ENCODE measurements around the gene FEN1. TPM values are rescaled to one million over a fixed set of nuclear protein-coding genes. Genes with fewer than 3 reads are reported as not detected.

The FEN1 gene
- polyA plus RNA-seq, 3 donors, result 3.5 to 6.4 (median 4.3) TPM

DNA sequence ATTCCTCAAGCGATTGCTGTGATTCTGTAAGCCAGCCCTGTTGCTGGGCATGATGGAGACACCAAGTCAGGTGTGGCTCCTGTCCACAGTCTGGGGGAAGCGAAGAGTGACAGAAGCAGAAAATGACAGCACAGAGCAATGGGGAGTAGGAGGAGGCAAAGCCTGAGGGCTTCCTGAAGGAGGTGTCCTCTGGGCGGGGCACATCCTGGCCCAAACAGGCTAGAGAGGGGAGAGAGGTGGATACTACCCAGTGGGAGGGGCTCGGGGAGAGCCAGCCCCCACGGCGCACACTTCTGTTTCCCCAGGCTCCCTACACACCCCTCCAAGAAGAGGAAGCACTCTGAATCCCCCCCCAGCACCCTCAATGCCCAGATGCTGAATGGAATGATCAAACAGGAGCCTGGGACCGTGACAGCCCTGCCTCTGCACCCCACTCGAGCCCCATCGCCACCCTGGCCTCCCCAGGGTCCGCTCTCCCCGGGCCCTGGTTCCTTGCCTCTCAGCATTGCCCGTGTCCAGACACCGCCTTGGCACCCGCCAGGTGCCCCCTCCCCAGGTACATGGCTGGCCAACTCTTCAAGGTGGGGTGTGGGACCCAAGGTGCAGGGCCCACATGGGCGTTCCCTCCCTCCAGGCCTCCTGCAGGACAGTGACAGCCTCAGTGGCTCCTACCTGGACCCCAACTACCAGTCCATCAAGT is 21.4 kb upstream of the FEN1 start:
- peaks cover 14% of the 10 kb centered on the region in 2 donors for H3K4me1 ChIP-seq (ENCODE audit: control insufficient read depth in 1 of 2, insufficient read depth in 2 of 2, low read length in 2 of 2)
- no peaks in the 10 kb centered on the region for H3K9me3 ChIP-seq (replicated peaks in 1 of 2; ENCODE audit: control insufficient read depth in 1 of 2, insufficient read depth in 1 of 2, low read length in 2 of 2)
- Mint-ChIP-seq H3K4me1 (peaks cover 16% of the 10 kb centered on the region), H3K4me3 (no peak overlapping the region), H3K9me3 (no peaks in the 10 kb centered on the region), H3K27ac (peak overlapping the region in 1 of 7 donors; percentile 15), H3K36me3 (no peaks in the 10 kb centered on the region), H3K27me3 (ENCODE audit: low read depth in 3 of 3) (peaks cover 3 to 7% (median 6%) of the 10 kb centered on the region in 3 donors)
- H3K27ac ChIP-seq (ENCODE audit: low read depth in 1 of 2, low read length in 2 of 2), result no peak overlapping the region
- no peak overlapping the region for H3K4me3 ChIP-seq (replicated peaks in 1 of 3; ENCODE audit: low read depth in 2 of 3, low read length in 3 of 3)
- H3K4me2 ChIP-seq (replicated peaks; ENCODE audit: extremely low read depth, low read length, poor library complexity, severe bottlenecking), result no peak overlapping the region
- H2AFZ ChIP-seq (ENCODE audit: insufficient read depth, low read depth, low read length, poor library complexity, severe bottlenecking), result peak overlapping the region; percentile 29
- DNase-seq, result no peak
- intact Hi-C loops (cut with micrococcal nuclease), result no loop called here
- TF ChIP-seq, protein P1, sequence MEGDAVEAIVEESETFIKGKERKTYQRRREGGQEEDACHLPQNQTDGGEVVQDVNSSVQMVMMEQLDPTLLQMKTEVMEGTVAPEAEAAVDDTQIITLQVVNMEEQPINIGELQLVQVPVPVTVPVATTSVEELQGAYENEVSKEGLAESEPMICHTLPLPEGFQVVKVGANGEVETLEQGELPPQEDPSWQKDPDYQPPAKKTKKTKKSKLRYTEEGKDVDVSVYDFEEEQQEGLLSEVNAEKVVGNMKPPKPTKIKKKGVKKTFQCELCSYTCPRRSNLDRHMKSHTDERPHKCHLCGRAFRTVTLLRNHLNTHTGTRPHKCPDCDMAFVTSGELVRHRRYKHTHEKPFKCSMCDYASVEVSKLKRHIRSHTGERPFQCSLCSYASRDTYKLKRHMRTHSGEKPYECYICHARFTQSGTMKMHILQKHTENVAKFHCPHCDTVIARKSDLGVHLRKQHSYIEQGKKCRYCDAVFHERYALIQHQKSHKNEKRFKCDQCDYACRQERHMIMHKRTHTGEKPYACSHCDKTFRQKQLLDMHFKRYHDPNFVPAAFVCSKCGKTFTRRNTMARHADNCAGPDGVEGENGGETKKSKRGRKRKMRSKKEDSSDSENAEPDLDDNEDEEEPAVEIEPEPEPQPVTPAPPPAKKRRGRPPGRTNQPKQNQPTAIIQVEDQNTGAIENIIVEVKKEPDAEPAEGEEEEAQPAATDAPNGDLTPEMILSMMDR (IDR thresholded peaks at IDR 0.05), result no peak
- H3K27me3 ChIP-seq (ENCODE audit: control insufficient read depth in 2 of 2, insufficient read depth in 2 of 2, low read length in 2 of 2), result no peaks in the 10 kb centered on the region
- no peaks in the 10 kb centered on the region for H3K79me2 ChIP-seq (ENCODE audit: insufficient read depth, low read length)
- no peaks in the 10 kb centered on the region for H4K20me1 ChIP-seq (ENCODE audit: insufficient read depth, low read length)
- H3K9ac ChIP-seq (ENCODE audit: insufficient read depth, low read length, poor library complexity, severe bottlenecking), result no peak overlapping the region
- no peaks in the 10 kb centered on the region for H3K36me3 ChIP-seq (replicated peaks in 1 of 2; ENCODE audit: control insufficient read depth in 1 of 2, insufficient read depth in 2 of 2, low read length in 2 of 2)
- WGBS (ENCODE audit: insufficient coverage), result 95% methylated on average over 10 of the region's 15 CpGs

DNA sequence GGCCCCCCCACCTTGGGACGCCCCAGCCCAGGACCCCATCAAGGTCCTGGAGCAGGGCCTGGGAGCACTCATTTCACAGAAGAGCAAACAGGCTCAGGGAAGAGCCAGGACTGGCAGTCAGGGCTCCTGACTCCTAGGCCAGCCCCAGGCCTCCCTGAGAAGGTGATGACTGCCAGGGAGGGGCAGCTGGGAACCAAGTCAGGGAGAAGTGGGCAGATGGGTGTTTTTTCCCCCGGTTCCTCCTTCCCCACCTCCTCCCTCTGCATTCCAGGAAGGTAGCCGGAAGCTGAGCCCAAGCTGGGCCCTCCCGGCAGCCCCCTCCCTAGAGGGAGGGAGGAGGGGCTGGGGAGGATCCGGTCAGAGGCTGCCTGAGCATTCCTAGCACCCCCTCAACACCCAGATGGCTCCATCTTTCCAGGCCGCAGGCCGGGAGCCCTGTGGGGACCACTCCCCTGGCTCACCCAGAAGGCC is 20.7 kb upstream of the FEN1 start:
- Histone ChIP-seq H3K27ac (ENCODE audit: low read depth in 1 of 2, low read length in 2 of 2) (peak overlapping the region in 1 of 2 donors; percentile 48), H3K79me2 (ENCODE audit: insufficient read depth, low read length) (no peaks in the 10 kb centered on the region), H3K4me2 (replicated peaks; ENCODE audit: extremely low read depth, low read length, poor library complexity, severe bottlenecking) (no peak overlapping the region), H3K4me3 (replicated peaks in 1 of 3; ENCODE audit: low read depth in 2 of 3, low read length in 3 of 3) (no peak overlapping the region), H4K20me1 (ENCODE audit: insufficient read depth, low read length) (no peaks in the 10 kb centered on the region), H3K36me3 (replicated peaks in 1 of 2; ENCODE audit: control insufficient read depth in 1 of 2, insufficient read depth in 2 of 2, low read length in 2 of 2) (no peaks in the 10 kb centered on the region), H3K9me3 (replicated peaks in 1 of 2; ENCODE audit: control insufficient read depth in 1 of 2, insufficient read depth in 1 of 2, low read length in 2 of 2) (no peaks in the 10 kb centered on the region), H3K9ac (ENCODE audit: insufficient read depth, low read length, poor library complexity, severe bottlenecking) (peak overlapping the region; percentile 21), H3K27me3 (ENCODE audit: control insufficient read depth in 2 of 2, insufficient read depth in 2 of 2, low read length in 2 of 2) (no peaks in the 10 kb centered on the region), H3K4me1 (ENCODE audit: control insufficient read depth in 1 of 2, insufficient read depth in 2 of 2, low read length in 2 of 2) (peaks cover 17 to 20% of the 10 kb centered on the region in 2 donors), H2AFZ (ENCODE audit: insufficient read depth, low read depth, low read length, poor library complexity, severe bottlenecking) (peak overlapping the region; percentile 91)
- Mint-ChIP-seq H3K27me3 (ENCODE audit: low read depth in 3 of 3) (peaks cover 6 to 12% (median 7%) of the 10 kb centered on the region in 3 donors), H3K9me3 (no peaks in the 10 kb centered on the region), H3K36me3 (no peaks in the 10 kb centered on the region), H3K27ac (no peak overlapping the region), H3K4me1 (peaks cover 21% of the 10 kb centered on the region), H3K4me3 (no peak overlapping the region)
- 80% methylated on average over 1 of the region's 7 CpGs for whole genome bisulfite sequencing (ENCODE audit: insufficient coverage)
- no peak for DNase-seq
- intact Hi-C loops (cut with micrococcal nuclease), result no loop called here
- TF ChIP-seq, protein P1 (IDR thresholded peaks at IDR 0.05), result no peak

Data from CD14-positive monocyte (primary cell).